Measurements from ENCODE around the gene PRDM11. TPM values are rescaled to one million over a fixed set of nuclear protein-coding genes. Genes with fewer than 3 reads are reported as not detected.

Gene PRDM11
- total and polyA plus RNA-seq, 4 donors: 3.7 to 35.1 (median 14.1) TPM

DNA sequence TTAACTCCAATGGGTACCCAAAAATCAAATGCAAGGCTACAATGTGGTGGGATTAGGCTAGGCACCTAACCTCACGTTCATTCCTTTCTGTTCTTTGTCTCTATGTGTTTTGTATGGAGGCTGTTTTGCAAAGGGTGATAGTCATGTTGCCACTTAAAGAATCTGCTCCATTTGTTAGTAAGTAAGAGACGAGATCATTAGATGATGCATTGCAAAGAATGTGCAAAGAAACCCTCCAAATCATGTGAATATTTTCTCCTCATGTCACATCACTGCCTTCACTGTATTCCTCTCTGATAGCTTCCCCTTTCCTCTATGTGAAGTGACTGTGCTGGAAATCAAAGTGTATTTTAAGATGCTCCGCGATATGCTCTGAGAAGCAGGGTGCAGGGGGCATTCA lies 127.8 kb downstream of the PRDM11 start:
- no peaks in the 10 kb centered on the region for H3K27me3 ChIP-seq (ENCODE audit: control insufficient read depth in 3 of 3, insufficient read depth in 3 of 3, low read length in 2 of 3)
- H3K27ac ChIP-seq (ENCODE audit: low read depth in 1 of 2, low read length in 1 of 2): no peak overlapping the region
- H3K36me3 ChIP-seq (ENCODE audit: control insufficient read depth in 4 of 4, insufficient read depth in 4 of 4, low read length in 4 of 4): no peaks in the 10 kb centered on the region
- TF ChIP-seq, protein P1, sequence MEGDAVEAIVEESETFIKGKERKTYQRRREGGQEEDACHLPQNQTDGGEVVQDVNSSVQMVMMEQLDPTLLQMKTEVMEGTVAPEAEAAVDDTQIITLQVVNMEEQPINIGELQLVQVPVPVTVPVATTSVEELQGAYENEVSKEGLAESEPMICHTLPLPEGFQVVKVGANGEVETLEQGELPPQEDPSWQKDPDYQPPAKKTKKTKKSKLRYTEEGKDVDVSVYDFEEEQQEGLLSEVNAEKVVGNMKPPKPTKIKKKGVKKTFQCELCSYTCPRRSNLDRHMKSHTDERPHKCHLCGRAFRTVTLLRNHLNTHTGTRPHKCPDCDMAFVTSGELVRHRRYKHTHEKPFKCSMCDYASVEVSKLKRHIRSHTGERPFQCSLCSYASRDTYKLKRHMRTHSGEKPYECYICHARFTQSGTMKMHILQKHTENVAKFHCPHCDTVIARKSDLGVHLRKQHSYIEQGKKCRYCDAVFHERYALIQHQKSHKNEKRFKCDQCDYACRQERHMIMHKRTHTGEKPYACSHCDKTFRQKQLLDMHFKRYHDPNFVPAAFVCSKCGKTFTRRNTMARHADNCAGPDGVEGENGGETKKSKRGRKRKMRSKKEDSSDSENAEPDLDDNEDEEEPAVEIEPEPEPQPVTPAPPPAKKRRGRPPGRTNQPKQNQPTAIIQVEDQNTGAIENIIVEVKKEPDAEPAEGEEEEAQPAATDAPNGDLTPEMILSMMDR (IDR thresholded peaks at IDR 0.05; ENCODE audit: control extremely low read depth, extremely low read depth): no peak
- no peak for DNase-seq
- H3K4me3 ChIP-seq: no peak overlapping the region
- 73 to 84% methylated on average over 4 of the region's 4 CpGs for WGBS, 2 donors
- ATAC-seq (ENCODE audit: insufficient read depth, low FRiP score): no peak
- H3K4me1 ChIP-seq (ENCODE audit: control insufficient read depth in 5 of 5, insufficient read depth in 5 of 5, low read length in 5 of 5): peaks cover 0 to 4% (median 0%) of the 10 kb centered on the region in 5 donors
- no peaks in the 10 kb centered on the region for H3K9me3 ChIP-seq (ENCODE audit: control insufficient read depth in 4 of 4, insufficient read depth in 3 of 4, low read length in 3 of 4)
- no peak overlapping the region for H3K9ac ChIP-seq (ENCODE audit: insufficient read depth in 1 of 2, low read length in 2 of 2)

DNA sequence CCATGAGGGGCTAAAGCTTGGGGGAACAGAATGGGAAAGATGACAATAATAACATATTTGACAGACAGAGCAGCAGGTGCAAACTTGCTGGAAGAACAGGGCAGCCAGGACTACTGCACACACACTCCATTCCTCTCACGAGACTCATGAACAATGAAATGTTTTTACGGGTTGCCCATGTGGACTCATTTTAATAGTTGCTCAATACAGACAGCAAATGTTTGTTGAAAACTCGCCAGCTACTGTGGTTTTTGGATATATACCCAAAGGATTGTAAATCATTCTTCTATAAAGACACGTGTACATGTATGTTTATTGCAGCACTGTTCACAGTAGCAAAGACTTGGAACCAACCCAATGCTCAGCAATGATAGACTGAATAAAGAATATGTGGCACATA lies 129.4 kb downstream of the PRDM11 start:
- H3K36me3 ChIP-seq (ENCODE audit: control insufficient read depth in 4 of 4, insufficient read depth in 4 of 4, low read length in 4 of 4): no peaks in the 10 kb centered on the region
- no peak overlapping the region for H3K4me3 ChIP-seq
- DNase-seq (no peak), ATAC-seq (ENCODE audit: insufficient read depth, low FRiP score) (no peak)
- TF ChIP-seq, protein P1 (IDR thresholded peaks at IDR 0.05; ENCODE audit: control extremely low read depth, extremely low read depth): no peak
- no peak overlapping the region for H3K27ac ChIP-seq (ENCODE audit: low read depth in 1 of 2, low read length in 1 of 2)
- H3K9ac ChIP-seq (ENCODE audit: insufficient read depth in 1 of 2, low read length in 2 of 2): no peak overlapping the region
- H3K4me1 ChIP-seq (ENCODE audit: control insufficient read depth in 5 of 5, insufficient read depth in 5 of 5, low read length in 5 of 5): peaks cover 0 to 3% (median 0%) of the 10 kb centered on the region in 5 donors
- peaks cover 0 to 2% (median 0%) of the 10 kb centered on the region in 4 donors for H3K9me3 ChIP-seq (ENCODE audit: control insufficient read depth in 4 of 4, insufficient read depth in 3 of 4, low read length in 3 of 4)
- WGBS, 2 donors: 67 to 76% methylated on average over 4 of the region's 4 CpGs
- no peaks in the 10 kb centered on the region for H3K27me3 ChIP-seq (ENCODE audit: control insufficient read depth in 3 of 3, insufficient read depth in 3 of 3, low read length in 2 of 3)

DNA sequence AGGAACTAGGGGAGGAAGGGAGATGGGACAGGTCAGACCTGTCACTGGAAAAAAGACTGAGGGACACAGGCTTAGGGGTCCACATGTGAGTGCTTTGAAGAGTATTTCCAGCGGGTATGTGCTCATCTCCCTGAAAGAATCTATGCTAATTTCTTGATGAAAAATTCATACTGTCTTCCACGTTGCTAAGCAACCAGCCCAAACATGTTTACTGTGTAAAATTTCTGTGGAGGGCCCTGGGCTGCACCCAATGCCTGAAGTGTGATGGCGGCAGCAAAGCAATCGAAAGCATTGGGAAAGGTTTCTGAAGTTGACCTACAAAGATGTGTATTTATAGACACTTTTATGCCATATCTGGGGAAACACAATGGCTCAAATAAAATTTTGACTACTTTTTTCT lies 132.3 kb downstream of the PRDM11 start:
- 87 to 94% methylated on average over 4 of the region's 4 CpGs for WGBS, 2 donors
- Histone ChIP-seq H3K4me1 (ENCODE audit: control insufficient read depth in 5 of 5, insufficient read depth in 5 of 5, low read length in 5 of 5) (no peaks in the 10 kb centered on the region), H3K9ac (ENCODE audit: insufficient read depth in 1 of 2, low read length in 2 of 2) (no peak overlapping the region), H3K36me3 (ENCODE audit: control insufficient read depth in 4 of 4, insufficient read depth in 4 of 4, low read length in 4 of 4) (no peaks in the 10 kb centered on the region), H3K4me3 (no peak overlapping the region), H3K27me3 (ENCODE audit: control insufficient read depth in 3 of 3, insufficient read depth in 3 of 3, low read length in 2 of 3) (no peaks in the 10 kb centered on the region), H3K27ac (ENCODE audit: low read depth in 1 of 2, low read length in 1 of 2) (no peak overlapping the region), H3K9me3 (ENCODE audit: control insufficient read depth in 4 of 4, insufficient read depth in 3 of 4, low read length in 3 of 4) (peaks cover 0 to 2% (median 0%) of the 10 kb centered on the region in 4 donors)
- TF ChIP-seq, protein P1 (IDR thresholded peaks at IDR 0.05; ENCODE audit: control extremely low read depth, extremely low read depth): no peak
- DNase-seq: peak; percentile 20 to 29 (median 22)
- ATAC-seq (ENCODE audit: insufficient read depth, low FRiP score): no peak

DNA sequence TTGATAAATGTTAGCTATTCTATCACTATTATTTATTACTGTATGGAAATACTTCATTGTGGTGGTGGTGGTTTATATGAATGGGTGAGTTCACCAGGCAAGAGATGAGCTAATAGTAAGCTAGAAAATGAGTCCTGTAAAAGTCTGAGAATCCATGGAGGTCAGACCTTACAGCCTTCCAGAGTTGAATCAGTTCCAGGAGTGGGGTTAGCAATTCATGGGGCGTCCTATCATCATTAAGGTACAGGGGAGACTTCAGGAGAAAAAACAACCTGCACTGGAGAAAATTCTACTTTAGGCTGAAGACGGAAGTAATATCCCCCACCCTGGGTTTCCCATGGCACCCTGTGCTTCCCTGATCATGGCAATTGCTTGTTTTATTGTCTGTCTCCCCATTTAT lies 133.2 kb downstream of the PRDM11 start:
- TF ChIP-seq, protein P1 (IDR thresholded peaks at IDR 0.05; ENCODE audit: control extremely low read depth, extremely low read depth): no peak
- no peak for ATAC-seq (ENCODE audit: insufficient read depth, low FRiP score)
- Histone ChIP-seq H3K27me3 (ENCODE audit: control insufficient read depth in 3 of 3, insufficient read depth in 3 of 3, low read length in 2 of 3) (no peaks in the 10 kb centered on the region), H3K9me3 (ENCODE audit: control insufficient read depth in 4 of 4, insufficient read depth in 3 of 4, low read length in 3 of 4) (peaks cover 0 to 2% (median 0%) of the 10 kb centered on the region in 4 donors), H3K4me1 (ENCODE audit: control insufficient read depth in 5 of 5, insufficient read depth in 5 of 5, low read length in 5 of 5) (no peaks in the 10 kb centered on the region), H3K4me3 (no peak overlapping the region), H3K36me3 (ENCODE audit: control insufficient read depth in 4 of 4, insufficient read depth in 4 of 4, low read length in 4 of 4) (no peaks in the 10 kb centered on the region), H3K9ac (ENCODE audit: insufficient read depth in 1 of 2, low read length in 2 of 2) (no peak overlapping the region), H3K27ac (ENCODE audit: low read depth in 1 of 2, low read length in 1 of 2) (no peak overlapping the region)
- no peak for DNase-seq
- 93 to 96% methylated on average over 2 of the region's 2 CpGs for WGBS, 2 donors
